A549 (cell line): ENCODE data around the gene ZNF652. TPM values are rescaled to one million over a fixed set of nuclear protein-coding genes. Genes with fewer than 3 reads are reported as not detected.
"Not testable (repeated sequence)": the region's sequence is repeated elsewhere in the genome, so short reads cannot be mapped to it uniquely, and the experiment has no call there.

Experiments used
- ATAC-seq, 2 experiments: fragments of 200-7000 bp in 1 of 2; fragments of >200 bp in 1 of 2; cut with Nextera tagmentation in 1 of 2; cut with Tn5 transposase in 1 of 2; 3 replicates each; pipeline versions ENCODE4 v1.8.0 to v1.9.1; 2018 to 2020; ENCODE audit warnings: mild to moderate bottlenecking in 1 of 2, moderate library complexity in 1 of 2
- CTCF ChIA-PET: fragments of 300-600 bp; sonication (Branson Sonifier 250); formaldehyde crosslinking; extraction: SDS; loops from one replicate; lab custom pipeline; 2021; ENCODE audit warnings: antibody characterized with exemption, inconsistent platforms; lab: Yijun Ruan, JAX
- POLR2A ChIA-PET: fragments of 350-600 bp; formaldehyde crosslinking; extraction: SDS; loops from one replicate; lab custom pipeline; 2021; ENCODE audit warnings: antibody characterized with exemption, inconsistent platforms; lab: Yijun Ruan, JAX
- DNase-seq, 2 experiments: peaks; one replicate each; pipeline versions ENCODE4 v3.0.0 to v3.0.0-alpha.2; 2011 to 2016; ENCODE audit warnings: low read depth in 1 of 2, low spot score in 1 of 2
- FAIRE-seq: peaks from 2 replicates; lab custom pipeline; 2011; peaks lifted over from hg19 to GRCh38; lab: Jason Lieb, UNC
- H3K27ac ChIP-seq, 2 experiments: fragments of >200 bp; sonication (Bioruptor Twin); formaldehyde crosslinking; 3 replicates each; pipeline ENCODE4 v1.5.1; 2016 to 2017
- H3K4me1 ChIP-seq: fragments of >200 bp; sonication (Bioruptor Twin); formaldehyde crosslinking; 3 replicates; pipeline ENCODE4 v1.6.1; 2016
- H3K4me2 ChIP-seq: fragments of >200 bp; sonication (Bioruptor Twin); formaldehyde crosslinking; 3 replicates; pipeline ENCODE4 v1.6.1; 2016
- H3K4me3 ChIP-seq: fragments of >200 bp; sonication (Bioruptor Twin); formaldehyde crosslinking; 3 replicates; pipeline ENCODE4 v1.5.1; 2016
- H3K9me3 ChIP-seq: fragments of >200 bp; sonication (Bioruptor Twin); formaldehyde crosslinking; 3 replicates; pipeline ENCODE4 v1.6.1; 2016
- ATOH8 ChIP-seq: fragments of 250-450 bp; sonication (Bioruptor Pico); IDR thresholded peaks from 2 replicates; pipeline ENCODE4 v1.5.0; 2020; ENCODE audit warnings: low read depth, mild to moderate bottlenecking, moderate library complexity
- BCL3 ChIP-seq: fragments of >200 bp; sonication (Bioruptor Twin); formaldehyde crosslinking; IDR thresholded peaks from 3 replicates; pipeline ENCODE4 v1.6.1; 2016
- CBX2 ChIP-seq: fragments of 200-600 bp; sonication (generic); IDR thresholded peaks from 2 replicates; pipeline ENCODE4 v1.6.1; 2016; ENCODE audit warnings: low read depth, mild to moderate bottlenecking, borderline replicate concordance
- CHD4 ChIP-seq: fragments of 200-600 bp; sonication (generic); IDR thresholded peaks from 2 replicates; pipeline ENCODE4 v1.6.1; 2016; ENCODE audit warnings: antibody characterized with exemption, mild to moderate bottlenecking, borderline replicate concordance
- EHMT2 ChIP-seq: fragments of 200-600 bp; sonication (generic); IDR thresholded peaks from 2 replicates; pipeline ENCODE4 v1.6.1; 2016; ENCODE audit warnings: antibody characterized with exemption, low read depth, mild to moderate bottlenecking, moderate library complexity
- ESRRA ChIP-seq: fragments of 150-350 bp; IDR thresholded peaks from 2 replicates; pipeline ENCODE4 v1.6.1; 2014; ENCODE audit warnings: mild to moderate bottlenecking, low read length, borderline replicate concordance
- FOSB ChIP-seq: fragments of 250-450 bp; sonication (Bioruptor Pico); IDR thresholded peaks from 2 replicates; pipeline ENCODE4 v1.5.0; 2020; ENCODE audit warnings: mild to moderate bottlenecking, moderate library complexity
- FOXS1 ChIP-seq: fragments of 250-450 bp; sonication (Bioruptor Pico); IDR thresholded peaks from 2 replicates; pipeline ENCODE4 v1.5.0; 2020; ENCODE audit warnings: mild to moderate bottlenecking, moderate library complexity
- HDAC2 ChIP-seq: fragments of 200-600 bp; sonication (generic); IDR thresholded peaks from 2 replicates; pipeline ENCODE4 v1.6.1; 2016
- HES2 ChIP-seq: fragments of >200 bp; sonication (Bioruptor Twin); formaldehyde crosslinking; IDR thresholded peaks from 2 replicates; pipeline ENCODE4 v1.6.1; 2016
- HEYL ChIP-seq: fragments of 250-450 bp; sonication (Bioruptor Pico); IDR thresholded peaks from 2 replicates; pipeline ENCODE4 v1.8.0; 2021; ENCODE audit warnings: mild to moderate bottlenecking, moderate library complexity
- HOXB13 ChIP-seq: fragments of 250-450 bp; sonication (Bioruptor Pico); IDR thresholded peaks from 2 replicates; pipeline ENCODE4 v1.5.0; 2020; ENCODE audit warnings: low read depth, mild to moderate bottlenecking, moderate library complexity
- HOXB5 ChIP-seq: fragments of 250-450 bp; sonication (Bioruptor Pico); IDR thresholded peaks from 2 replicates; pipeline ENCODE4 v1.5.0; 2020; ENCODE audit warnings: mild to moderate bottlenecking, moderate library complexity
- KDM5A ChIP-seq: fragments of 200-600 bp; sonication (generic); IDR thresholded peaks from 2 replicates; pipeline ENCODE4 v1.6.1; 2016; ENCODE audit warnings: antibody characterized with exemption, mild to moderate bottlenecking
- NFE2L2 ChIP-seq: fragments of 150-350 bp; conservative IDR thresholded peaks from 2 replicates; pipeline ENCODE4 v1.6.1; 2014; ENCODE audit warnings: low read length
- PHF8 ChIP-seq: fragments of 200-600 bp; sonication (generic); IDR thresholded peaks from 2 replicates; pipeline ENCODE4 v1.6.1; 2016; ENCODE audit warnings: low read depth, mild to moderate bottlenecking, antibody characterized with exemption, moderate library complexity, borderline replicate concordance
- RAD21 ChIP-seq, 2 experiments: fragments of >200 bp in 1 of 2; sonication (Bioruptor Twin) in 1 of 2; formaldehyde crosslinking in 1 of 2; IDR thresholded peaks in 1 of 2; conservative IDR thresholded peaks in 1 of 2; 2 replicates in 1 of 2; 3 replicates in 1 of 2; pipeline ENCODE4 v1.6.1; 2012 to 2018; ENCODE audit warnings: inconsistent platforms in 1 of 2
- RFX5 ChIP-seq: fragments of 450-650 bp; IDR thresholded peaks from 2 replicates; pipeline ENCODE4 v1.7.1; 2014; ENCODE audit warnings: antibody characterized with exemption, mild to moderate bottlenecking, moderate library complexity
- SREBF2 ChIP-seq: fragments of 450-650 bp; IDR thresholded peaks from 2 replicates; pipeline ENCODE4 v1.6.1; 2014; ENCODE audit warnings: mild to moderate bottlenecking, moderate library complexity
- TP53 ChIP-seq: fragments of 250-450 bp; sonication (Bioruptor Pico); IDR thresholded peaks from 2 replicates; pipeline ENCODE4 v1.5.0; 2021; ENCODE audit warnings: mild to moderate bottlenecking, moderate library complexity
- ZSCAN20 ChIP-seq: fragments of 250-450 bp; sonication (Bioruptor Pico); IDR thresholded peaks from 2 replicates; pipeline ENCODE4 v1.8.0; 2022; ENCODE audit warnings: mild to moderate bottlenecking, moderate library complexity
- WGBS: methylation state at CpG from one replicate; pipeline ENCODE4 v1.1.6; 2017; ENCODE audit errors: missing lambda C conversion rate; 5-methylcytosine and 5-hydroxymethylcytosine counted together
- polyA plus RNA-seq, 4 experiments: library from polyadenylated mRNA; depleted of rRNA in 3 of 4; stranded (reverse); fragments of >200 nt; fragmentation: RNase III in 1 of 4; extraction: RNeasy Plus Mini Kit Qiagen cat#74134 plus additional on column Dnase treatment in 1 of 4; gene quantifications; 2 replicates in 3 of 4; 3 replicates in 1 of 4; pipeline ENCODE4 v1.2.3, GENCODE V29; 2011 to 2017
- TF ChIP-seq, protein P1 (sequence below): IDR thresholded peaks from 2 replicates; pipeline ENCODE4 v1.6.1; 2012; ENCODE audit warnings: low read depth, borderline replicate concordance

Gene ZNF652
- polyA plus RNA-seq, 2 of the 4 experiments (the other 2 are of a cell fraction): 5.7 to 14.8 TPM

DNA sequence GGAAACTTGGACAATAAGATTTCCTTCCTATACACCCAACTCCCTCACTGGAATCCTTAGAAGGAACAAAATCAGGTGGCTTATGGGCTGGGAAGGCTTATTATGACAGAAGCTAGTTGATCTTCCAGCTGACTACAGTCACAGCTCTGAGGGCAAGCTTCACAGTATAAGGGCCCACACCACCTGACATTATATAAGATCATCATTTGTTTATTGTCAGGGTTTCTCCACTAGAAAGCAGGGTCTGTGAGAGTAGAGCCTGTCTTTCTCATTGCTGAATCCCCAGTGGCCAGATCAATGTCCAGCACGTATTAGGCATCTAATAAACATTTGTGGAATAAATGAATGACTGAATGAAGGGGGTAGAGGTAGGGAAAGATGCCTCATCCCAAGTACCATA, 73.7 kb downstream of the ZNF652 start (continued):
- TF ChIP-seq BCL3: no peak
- no peak for TF ChIP-seq FOSB (CRISPR knock-in tag)

DNA sequence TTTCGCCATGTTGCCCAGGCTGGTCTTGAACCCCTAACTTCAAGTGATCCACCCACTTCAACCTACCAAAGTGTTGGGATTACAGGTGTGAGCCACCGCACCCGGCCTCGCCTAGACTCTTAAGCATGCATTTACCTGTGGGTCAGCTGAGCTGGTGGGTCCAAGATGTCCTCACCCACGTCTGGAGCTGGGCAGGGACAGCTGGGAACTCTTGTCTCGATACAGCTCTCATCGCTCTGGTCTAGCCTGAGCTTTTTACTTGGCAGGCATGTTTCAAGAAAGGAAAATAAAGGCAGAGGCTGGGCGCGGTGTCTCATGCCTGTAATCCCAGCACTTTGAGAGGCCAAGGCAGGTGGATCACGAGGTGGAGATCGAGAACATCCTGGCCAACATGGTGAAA, 74.6 kb downstream of the ZNF652 start:
- POLR2A ChIA-PET: interaction anchor here (1.2 kb wide), 1 partner anchor 27 kb away, joined by 3 read pairs; no protein-coding TSS in a partner anchor
- no peak for FAIRE-seq

DNA sequence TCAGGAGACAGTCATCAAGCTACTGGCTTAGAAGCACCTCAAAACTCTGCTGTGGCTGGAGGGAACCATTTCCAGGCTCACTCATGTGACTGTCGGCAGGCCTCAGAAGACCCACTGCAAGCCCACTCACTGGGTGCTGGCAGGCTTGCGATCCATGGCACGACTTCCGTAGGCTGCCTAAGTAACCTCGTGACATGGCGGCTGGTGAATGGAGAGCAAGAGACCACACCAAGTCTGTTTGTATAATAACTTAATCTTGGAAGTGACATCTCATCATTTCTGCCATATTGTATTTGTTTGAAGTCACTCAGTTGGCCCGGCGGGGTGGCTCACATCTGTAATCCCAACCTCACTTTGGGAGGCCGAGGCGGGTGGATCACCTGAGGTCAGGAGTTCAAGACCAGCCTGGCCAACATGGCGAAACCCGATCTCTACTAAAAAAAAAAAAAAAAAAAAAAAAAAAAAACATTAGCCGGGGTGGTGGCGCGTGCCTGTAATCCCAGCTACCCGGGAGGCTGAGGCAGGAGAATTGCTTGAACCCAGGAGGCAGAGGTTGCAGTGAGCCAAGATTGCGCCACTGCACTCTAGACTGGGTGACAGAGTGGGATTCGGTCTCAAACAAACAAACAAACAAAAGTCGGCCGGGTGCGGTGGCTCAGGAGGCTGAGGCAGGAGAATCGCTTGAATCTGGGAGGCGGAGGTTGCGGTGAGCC, 75.6 kb downstream of the ZNF652 start:
- 91% methylated on average over 23 of the region's 24 CpGs for WGBS
- ChIA-PET POLR2A (interaction anchor here (0.6 kb wide), 1 partner anchor 11 kb away, joined by 3 read pairs; no protein-coding TSS in a partner anchor), CTCF (interaction anchor here (7.5 kb wide), 1 partner anchor 60 kb away, joined by 66 read pairs; no protein-coding TSS in a partner anchor)
- DNase-seq, ATAC-seq, H3K4me3 ChIP-seq, H3K4me1 ChIP-seq, H3K27ac ChIP-seq, H3K9me3 ChIP-seq, H3K4me2 ChIP-seq, FAIRE-seq: not testable (repeated sequence)

More for the DNA sequence above, 74.6 kb downstream of the ZNF652 start:
- DNase-seq (no peak), ATAC-seq (no peak)
- Histone ChIP-seq H3K4me2 (no peak overlapping the region), H3K4me3 (no peak overlapping the region), H3K4me1 (no peaks in the 10 kb centered on the region), H3K27ac (no peak overlapping the region), H3K9me3 (no peaks in the 10 kb centered on the region)
- TF ChIP-seq HOXB5 (CRISPR knock-in tag): no peak
- TF ChIP-seq, protein P1, sequence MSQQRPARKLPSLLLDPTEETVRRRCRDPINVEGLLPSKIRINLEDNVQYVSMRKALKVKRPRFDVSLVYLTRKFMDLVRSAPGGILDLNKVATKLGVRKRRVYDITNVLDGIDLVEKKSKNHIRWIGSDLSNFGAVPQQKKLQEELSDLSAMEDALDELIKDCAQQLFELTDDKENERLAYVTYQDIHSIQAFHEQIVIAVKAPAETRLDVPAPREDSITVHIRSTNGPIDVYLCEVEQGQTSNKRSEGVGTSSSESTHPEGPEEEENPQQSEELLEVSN: no peak
- no peak for TF ChIP-seq ATOH8 (CRISPR knock-in tag)
- TF ChIP-seq HOXB13 (CRISPR knock-in tag): no peak
- 95% methylated on average over 11 of the region's 11 CpGs for WGBS
- CTCF ChIA-PET: interaction anchor here (1.3 to 7.5 kb wide), 3 partner anchors 13 to 61 kb away, joined by 3 to 66 read pairs (median 38); no protein-coding TSS in a partner anchor

DNA sequence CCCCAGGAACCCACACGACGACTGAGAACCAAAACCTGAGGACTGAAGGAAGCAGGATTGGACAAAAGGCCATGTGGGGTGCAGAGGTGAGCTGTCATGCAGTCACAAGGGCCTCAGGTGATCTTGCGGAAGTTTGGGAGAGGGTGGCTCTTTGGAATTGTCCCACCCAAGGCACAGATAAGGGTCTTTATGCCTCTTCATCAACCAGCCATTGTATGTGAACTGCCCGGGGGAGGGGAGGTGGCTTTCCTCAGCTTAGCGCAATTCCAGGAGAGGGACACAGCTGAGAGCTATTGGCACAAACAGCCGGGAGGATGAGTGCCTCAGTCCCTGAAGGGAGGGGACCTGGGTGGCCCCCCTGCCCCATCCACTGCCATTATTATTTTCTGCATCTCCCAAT, 76.3 kb downstream of the ZNF652 start:
- no peaks in the 10 kb centered on the region for H3K4me1 ChIP-seq
- H3K9me3 ChIP-seq: peaks cover 7% of the 10 kb centered on the region
- no peak for DNase-seq
- TF ChIP-seq BCL3 (no peak), NFE2L2 (no peak), CBX2 (no peak), HES2 (no peak), ESRRA (no peak), CHD4 (no peak), RFX5 (no peak), RAD21 (conservative IDR thresholded peaks at IDR 0.05 in 1 of 2, IDR thresholded peaks at IDR 0.05 in 1 of 2) (no peak), PHF8 (no peak), HDAC2 (no peak), SREBF2 (no peak), KDM5A (no peak), TP53 (CRISPR knock-in tag) (no peak), ZSCAN20 (CRISPR knock-in tag) (no peak), EHMT2 (no peak), HEYL (CRISPR knock-in tag) (no peak), FOXS1 (CRISPR knock-in tag) (no peak)
- WGBS: 94% methylated on average over 6 of the region's 6 CpGs
- no peak overlapping the region for H3K4me2 ChIP-seq
- ATAC-seq: no peak
- no peak overlapping the region for H3K4me3 ChIP-seq
- CTCF ChIA-PET: interaction anchor here (0.9 kb wide), 1 partner anchor 59 kb away, joined by 3 read pairs; no protein-coding TSS in a partner anchor
- POLR2A ChIA-PET: no interaction called here
- H3K27ac ChIP-seq: no peak overlapping the region
- no peak for FAIRE-seq
